ENCODE data around the gene TAAR2.
"Not testable (repeated sequence)": the region's sequence is repeated elsewhere in the genome, so short reads cannot be mapped to it uniquely, and the experiment has no call there.

GRCh38 chr6:132635906-132636305 is 11.8 kb upstream of the TAAR2 start:
- not testable (repeated sequence) for TF ChIP-seq CTCF, POLR2A (IDR thresholded peaks at IDR 0.05)

Data from right lobe of liver (tissue), 4 donors.